Mononuclear cell (primary cell): Measurements from ENCODE around the gene HEG1. TPM values are rescaled to one million over a fixed set of nuclear protein-coding genes. Genes with fewer than 3 reads are reported as not detected.
"Not testable (repeated sequence)": the region's sequence is repeated elsewhere in the genome, so short reads cannot be mapped to it uniquely, and the experiment has no call there.

Source experiments
- H3K27me3 ChIP-seq: 2 replicates; pipeline ENCODE4 v1.6.0; 2011; ENCODE audit warnings: low read length, control low read depth; ENCODE audit not compliant: insufficient read depth
- H3K4me1 ChIP-seq: 2 replicates; pipeline ENCODE4 v1.5.1; 2011; ENCODE audit warnings: mild to moderate bottlenecking, low read length, control low read depth; ENCODE audit not compliant: insufficient read depth
- H3K4me3 ChIP-seq: 2 replicates; pipeline ENCODE4 v1.5.1; 2011; ENCODE audit warnings: mild to moderate bottlenecking, low read length, moderate library complexity
- H3K9me3 ChIP-seq: 2 replicates; pipeline ENCODE4 v1.5.1; 2011; ENCODE audit warnings: low read depth, mild to moderate bottlenecking, control low read depth, low read length
- total RNA-seq: library from RNA; depleted of rRNA; stranded (reverse); fragments of >200 nt; gene quantifications from one replicate; pipeline ENCODE4 v1.2.3, GENCODE V29; 2012

HEG1 gene
- total RNA-seq, 1 donor: 11.0 TPM

- no peaks in the 10 kb centered on the region for H3K4me1 ChIP-seq
- no peak overlapping the region for H3K4me3 ChIP-seq
- no peaks in the 10 kb centered on the region for H3K27me3 ChIP-seq
- no peaks in the 10 kb centered on the region for H3K9me3 ChIP-seq
These were observed 81.1 kb downstream of the HEG1 start for GRCh38 chr3:124974691-124975090.

GRCh38 chr3:124973290-124973689, 82.5 kb downstream of the HEG1 start:
- H3K4me3 ChIP-seq: no peak overlapping the region
- no peaks in the 10 kb centered on the region for H3K27me3 ChIP-seq
- no peaks in the 10 kb centered on the region for H3K4me1 ChIP-seq
- no peaks in the 10 kb centered on the region for H3K9me3 ChIP-seq

- H3K9me3 ChIP-seq: no peaks in the 10 kb centered on the region
- no peak overlapping the region for H3K4me3 ChIP-seq
- no peaks in the 10 kb centered on the region for H3K4me1 ChIP-seq
- no peaks in the 10 kb centered on the region for H3K27me3 ChIP-seq
These were observed 83.3 kb downstream of the HEG1 start for GRCh38 chr3:124972457-124972856.

- no peaks in the 10 kb centered on the region for H3K27me3 ChIP-seq
- no peaks in the 10 kb centered on the region for H3K9me3 ChIP-seq
- H3K4me3 ChIP-seq: no peak overlapping the region
- H3K4me1 ChIP-seq: peaks cover 4% of the 10 kb centered on the region
These were observed 85.7 kb downstream of the HEG1 start for GRCh38 chr3:124969963-124970722.

- no peaks in the 10 kb centered on the region for H3K27me3 ChIP-seq
These were observed 86.6 kb downstream of the HEG1 start for GRCh38 chr3:124969190-124969589.

GRCh38 chr3:124967964-124968363, 87.8 kb downstream of the HEG1 start:
- Histone ChIP-seq H3K27me3 (no peaks in the 10 kb centered on the region), H3K4me3 (no peak overlapping the region), H3K9me3 (no peaks in the 10 kb centered on the region), H3K4me1 (peaks cover 4% of the 10 kb centered on the region)

More at GRCh38 chr3:124969190-124969589, 86.6 kb downstream of the HEG1 start:
- Histone ChIP-seq H3K4me3 (no peak overlapping the region), H3K4me1 (peaks cover 4% of the 10 kb centered on the region), H3K9me3 (no peaks in the 10 kb centered on the region)

- H3K27me3 ChIP-seq: no peaks in the 10 kb centered on the region
- H3K4me1 ChIP-seq: peaks cover 4% of the 10 kb centered on the region
- no peaks in the 10 kb centered on the region for H3K9me3 ChIP-seq
- no peak overlapping the region for H3K4me3 ChIP-seq
These were observed 89.0 kb downstream of the HEG1 start for GRCh38 chr3:124966521-124967445.

- peaks cover 4% of the 10 kb centered on the region for H3K4me1 ChIP-seq
- no peaks in the 10 kb centered on the region for H3K27me3 ChIP-seq
- H3K9me3 ChIP-seq: no peaks in the 10 kb centered on the region
- H3K4me3 ChIP-seq: no peak overlapping the region
These were observed 90.4 kb downstream of the HEG1 start for GRCh38 chr3:124965413-124965812.

- no peaks in the 10 kb centered on the region for H3K9me3 ChIP-seq
- peaks cover 4% of the 10 kb centered on the region for H3K4me1 ChIP-seq
- H3K4me3 ChIP-seq: no peak overlapping the region
- H3K27me3 ChIP-seq: no peaks in the 10 kb centered on the region
These were observed 91.4 kb downstream of the HEG1 start for GRCh38 chr3:124964387-124964786.

GRCh38 chr3:124963755-124964154, 92.0 kb downstream of the HEG1 start:
- no peak overlapping the region for H3K4me3 ChIP-seq
- H3K27me3 ChIP-seq: no peaks in the 10 kb centered on the region
- H3K9me3 ChIP-seq: no peaks in the 10 kb centered on the region
- peaks cover 4% of the 10 kb centered on the region for H3K4me1 ChIP-seq

GRCh38 chr3:124962403-124962940, 93.3 kb downstream of the HEG1 start:
- H3K4me3 ChIP-seq: no peak overlapping the region
- peaks cover 4% of the 10 kb centered on the region for H3K4me1 ChIP-seq
- H3K27me3 ChIP-seq: no peaks in the 10 kb centered on the region
- no peaks in the 10 kb centered on the region for H3K9me3 ChIP-seq

GRCh38 chr3:124960698-124961097, 95.1 kb downstream of the HEG1 start:
- H3K4me1 ChIP-seq: no peaks in the 10 kb centered on the region
- no peak overlapping the region for H3K4me3 ChIP-seq
- no peaks in the 10 kb centered on the region for H3K27me3 ChIP-seq
- H3K9me3 ChIP-seq: no peaks in the 10 kb centered on the region

- H3K9me3 ChIP-seq: no peaks in the 10 kb centered on the region
- no peak overlapping the region for H3K4me3 ChIP-seq
- no peaks in the 10 kb centered on the region for H3K27me3 ChIP-seq
- no peaks in the 10 kb centered on the region for H3K4me1 ChIP-seq
These were observed 95.7 kb downstream of the HEG1 start for GRCh38 chr3:124960105-124960504.

GRCh38 chr3:124957951-124958350, 97.8 kb downstream of the HEG1 start:
- H3K4me1 ChIP-seq, H3K27me3 ChIP-seq, H3K4me3 ChIP-seq, H3K9me3 ChIP-seq: not testable (repeated sequence)

GRCh38 chr3:124952282-124952855, 103.4 kb downstream of the HEG1 start:
- Histone ChIP-seq H3K4me1 (no peaks in the 10 kb centered on the region), H3K27me3 (no peaks in the 10 kb centered on the region), H3K4me3 (no peak overlapping the region), H3K9me3 (no peaks in the 10 kb centered on the region)
